Nephron (organoid): ENCODE measurements around the gene DOCK10.

Source experiments
- H3K27ac Mint-ChIP-seq, 3 experiments: 2 replicates each; pipeline ENCODE4 v1.8.0; 2020; ENCODE audit warnings: mixed read lengths in 3 of 3, mild to moderate bottlenecking in 2 of 3, moderate library complexity in 1 of 3
- H3K27me3 Mint-ChIP-seq: 2 replicates; pipeline ENCODE4 v1.8.0; 2021; ENCODE audit warnings: low read depth, mild to moderate bottlenecking, moderate library complexity, mixed read lengths
- H3K36me3 Mint-ChIP-seq: 2 replicates; pipeline ENCODE4 v1.8.0; 2020; ENCODE audit warnings: low read depth, mixed read lengths
- H3K4me1 Mint-ChIP-seq: 2 replicates; pipeline ENCODE4 v1.8.0; 2020; ENCODE audit warnings: mixed read lengths
- H3K4me3 Mint-ChIP-seq, 3 experiments: 2 replicates each; pipeline ENCODE4 v1.8.0; 2020; ENCODE audit warnings: mild to moderate bottlenecking in 3 of 3, mixed read lengths in 3 of 3, moderate library complexity in 2 of 3
- H3K9me3 Mint-ChIP-seq: 2 replicates; pipeline ENCODE4 v1.8.0; 2020; ENCODE audit warnings: mixed read lengths
- CTCF ChIP-seq, 3 experiments: fragments of 200-600 bp; sonication (generic); IDR thresholded peaks; one replicate each; pipeline ENCODE4 v1.5.0; 2021; ENCODE audit warnings: antibody characterized with exemption in 3 of 3; ENCODE audit not compliant: unreplicated experiment in 3 of 3

Gene DOCK10

GRCh38 chr2:224870341-224870740 lies 171.9 kb downstream of the DOCK10 start:
- Mint-ChIP-seq H3K4me1 (peaks cover 8% of the 10 kb centered on the region), H3K27ac (no peak overlapping the region), H3K27me3 (no peaks in the 10 kb centered on the region), H3K4me3 (no peak overlapping the region), H3K9me3 (no peaks in the 10 kb centered on the region), H3K36me3 (peaks cover 8% of the 10 kb centered on the region)
- TF ChIP-seq CTCF (IDR thresholded peaks at IDR 0.05; ENCODE audit: unreplicated experiment in 3 of 3): no peak

GRCh38 chr2:224869601-224870233 lies 172.6 kb downstream of the DOCK10 start:
- H3K27ac Mint-ChIP-seq: no peak overlapping the region
- TF ChIP-seq CTCF (IDR thresholded peaks at IDR 0.05; ENCODE audit: unreplicated experiment in 3 of 3): no peak
- H3K4me1 Mint-ChIP-seq: peaks cover 14% of the 10 kb centered on the region
- H3K36me3 Mint-ChIP-seq: peaks cover 8% of the 10 kb centered on the region
- H3K4me3 Mint-ChIP-seq: no peak overlapping the region
- no peaks in the 10 kb centered on the region for H3K9me3 Mint-ChIP-seq
- H3K27me3 Mint-ChIP-seq: no peaks in the 10 kb centered on the region

GRCh38 chr2:224865016-224865415 lies 177.3 kb downstream of the DOCK10 start:
- Mint-ChIP-seq H3K36me3 (no peaks in the 10 kb centered on the region), H3K9me3 (no peaks in the 10 kb centered on the region)
- no peak for TF ChIP-seq CTCF (IDR thresholded peaks at IDR 0.05; ENCODE audit: unreplicated experiment in 3 of 3)

GRCh38 chr2:224861266-224861665 lies 181.0 kb downstream of the DOCK10 start:
- Mint-ChIP-seq H3K4me1 (peaks cover 14% of the 10 kb centered on the region), H3K36me3 (no peaks in the 10 kb centered on the region), H3K9me3 (no peaks in the 10 kb centered on the region), H3K27ac (no peak overlapping the region), H3K27me3 (no peaks in the 10 kb centered on the region), H3K4me3 (no peak overlapping the region)
- TF ChIP-seq CTCF (IDR thresholded peaks at IDR 0.05; ENCODE audit: unreplicated experiment in 3 of 3): no peak

More at GRCh38 chr2:224865016-224865415, 177.3 kb downstream of the DOCK10 start:
- Mint-ChIP-seq H3K4me1 (peaks cover 14% of the 10 kb centered on the region), H3K4me3 (no peak overlapping the region), H3K27me3 (no peaks in the 10 kb centered on the region), H3K27ac (peak overlapping the region; percentile 48 to 68 (median 53))

GRCh38 chr2:224860786-224861185 lies 181.5 kb downstream of the DOCK10 start:
- Mint-ChIP-seq H3K4me1 (peaks cover 11% of the 10 kb centered on the region), H3K9me3 (no peaks in the 10 kb centered on the region), H3K36me3 (no peaks in the 10 kb centered on the region), H3K27me3 (no peaks in the 10 kb centered on the region), H3K4me3 (no peak overlapping the region), H3K27ac (no peak overlapping the region)
- no peak for TF ChIP-seq CTCF (IDR thresholded peaks at IDR 0.05; ENCODE audit: unreplicated experiment in 3 of 3)

GRCh38 chr2:224851811-224852210 lies 190.5 kb downstream of the DOCK10 start:
- no peak for TF ChIP-seq CTCF (IDR thresholded peaks at IDR 0.05; ENCODE audit: unreplicated experiment in 3 of 3)
- H3K36me3 Mint-ChIP-seq: no peaks in the 10 kb centered on the region
- H3K4me3 Mint-ChIP-seq: no peak overlapping the region
- no peaks in the 10 kb centered on the region for H3K9me3 Mint-ChIP-seq
- peaks cover 23% of the 10 kb centered on the region for H3K4me1 Mint-ChIP-seq
- peaks cover 7% of the 10 kb centered on the region for H3K27me3 Mint-ChIP-seq
- no peak overlapping the region for H3K27ac Mint-ChIP-seq
